Measurements from ENCODE around the gene MRPS6. TPM values are rescaled to one million over a fixed set of nuclear protein-coding genes. Genes with fewer than 3 reads are reported as not detected.

The MRPS6 gene
- 121 and 151 TPM in 2 replicates for polyA plus RNA-seq

DNA sequence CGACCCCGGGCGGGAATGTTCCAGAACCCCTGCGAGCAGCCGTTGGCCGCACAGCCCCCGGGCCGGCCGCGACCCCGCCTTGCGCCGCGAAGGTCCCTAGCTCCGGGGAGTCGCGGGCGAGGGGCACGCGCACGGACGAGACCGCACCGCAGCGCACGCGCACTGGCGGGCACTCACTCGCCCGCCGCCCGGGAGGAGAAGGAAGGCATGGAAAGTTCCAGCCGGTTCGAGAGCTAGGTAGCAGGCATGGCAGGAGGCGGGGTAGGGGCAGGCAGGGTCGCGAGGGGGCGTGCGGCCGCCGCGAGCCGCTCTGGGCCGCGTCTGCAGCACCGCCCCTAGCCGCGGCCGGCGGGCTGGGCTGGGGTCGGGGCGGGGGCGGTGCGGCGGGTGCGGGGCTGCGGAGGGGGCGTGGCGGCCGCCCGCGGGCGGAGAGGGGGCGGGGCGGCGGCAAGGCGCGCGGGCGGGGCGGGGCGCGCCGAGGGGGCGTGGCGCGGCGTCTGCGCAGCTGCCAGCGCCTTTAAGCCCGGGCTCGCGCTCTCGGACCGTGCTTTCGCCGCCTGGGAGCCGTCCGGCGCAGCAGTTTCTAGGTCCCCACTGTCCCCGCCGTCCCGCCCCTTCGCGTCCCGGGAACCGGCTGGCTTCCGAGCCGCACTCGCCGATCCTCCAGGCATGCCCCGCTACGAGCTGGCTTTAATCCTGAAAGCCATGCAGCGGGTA lies at the start of gene MRPS6, which contains the start of gene SLC5A3:
TSS of gene MRPS6 (plus strand) at position 547 of the 717 bp plus-strand sequence. CDS start at position 670, 123 bp downstream.
TSS of gene SLC5A3 (plus strand) at position 547 of the 717 bp plus-strand sequence. CDS start 21,621 bp downstream, outside the sequence.

Other genes starting within 250 kb of the MRPS6 start
- gene ATP5PO, start 157.8 kb upstream of the MRPS6 start, polyA plus RNA-seq: 1,205 and 1,278 TPM in 2 replicates
- gene SLC5A3, start within 50 bp of the MRPS6 start, polyA plus RNA-seq: 16.8 and 21.2 TPM in 2 replicates

Measured in Purkinje cell (primary cell).